HEK293 (cell line): Measurements from ENCODE around the gene ZGPAT.
A peak's percentile ranks its signal among the peaks of the same experiment; 100 is the strongest.

Experiments
- CTCF ChIA-PET: fragments of 350-600 bp; formaldehyde crosslinking; extraction: SDS; loops from one replicate; lab custom pipeline; 2021; ENCODE audit warnings: antibody characterized with exemption; lab: Yijun Ruan, JAX
- POLR2A ChIA-PET: fragments of 300-600 bp; formaldehyde crosslinking; extraction: SDS; loops from one replicate; lab custom pipeline; 2020; ENCODE audit warnings: antibody characterized with exemption, inconsistent platforms; lab: Yijun Ruan, JAX
- H3K27ac ChIP-seq: fragments of 200-500 bp; sonication (Bioruptor generic); 2 replicates; pipeline ENCODE4 v1.5.1; 2014; ENCODE audit warnings: low read depth, low read length, control low read depth, inconsistent platforms; ENCODE audit errors: extremely low read depth
- H3K36me3 ChIP-seq, 2 experiments: fragments of 200-500 bp in 1 of 2; sonication (Bioruptor generic) in 1 of 2; 1 replicate in 1 of 2; 2 replicates in 1 of 2; pipeline ENCODE4 v1.5.1; 2014 to 2017; ENCODE audit warnings: inconsistent platforms in 2 of 2, low read length in 2 of 2; ENCODE audit not compliant: control insufficient read depth in 2 of 2, insufficient read depth in 1 of 2
- H3K4me1 ChIP-seq: fragments of 200-500 bp; sonication (Bioruptor generic); 2 replicates; pipeline ENCODE4 v1.5.1; 2014; ENCODE audit warnings: mild to moderate bottlenecking, low read length, inconsistent platforms; ENCODE audit not compliant: control insufficient read depth, insufficient read depth
- H3K4me3 ChIP-seq: 2 replicates; pipeline ENCODE4 v1.5.1; 2011; ENCODE audit warnings: low read depth, mild to moderate bottlenecking, control low read depth, low read length, moderate library complexity
- H3K9me3 ChIP-seq: fragments of 200-500 bp; sonication (Bioruptor generic); 2 replicates; pipeline ENCODE4 v1.5.1; 2014; ENCODE audit warnings: low read depth, low read length, inconsistent platforms; ENCODE audit not compliant: control insufficient read depth, insufficient read depth
- EGR2 ChIP-seq: fragments of 450-650 bp; formaldehyde crosslinking; IDR thresholded peaks from 2 replicates; pipeline ENCODE4 v1.5.1; 2016; ENCODE audit warnings: low read depth, missing biosample characterization, missing genetic modification characterization
- GLIS1 ChIP-seq: fragments of 450-650 bp; formaldehyde crosslinking; IDR thresholded peaks from 2 replicates; pipeline ENCODE4 v1.5.1; 2016; ENCODE audit warnings: missing biosample characterization, missing genetic modification characterization
- GLIS2 ChIP-seq: fragments of 450-650 bp; formaldehyde crosslinking; IDR thresholded peaks from 2 replicates; pipeline ENCODE4 v1.5.1; 2016; ENCODE audit warnings: missing biosample characterization, missing genetic modification characterization
- HIC1 ChIP-seq: fragments of 450-650 bp; formaldehyde crosslinking; IDR thresholded peaks from 2 replicates; pipeline ENCODE4 v1.5.1; 2016; ENCODE audit warnings: missing biosample characterization, missing genetic modification characterization
- INSM2 ChIP-seq: fragments of 450-650 bp; formaldehyde crosslinking; IDR thresholded peaks from 2 replicates; pipeline ENCODE4 v1.5.1; 2016; ENCODE audit warnings: missing biosample characterization, missing genetic modification characterization
- KLF1 ChIP-seq: fragments of 450-650 bp; formaldehyde crosslinking; IDR thresholded peaks from 2 replicates; pipeline ENCODE4 v1.5.1; 2016; ENCODE audit warnings: missing biosample characterization, missing genetic modification characterization
- MEIS1 ChIP-seq: sonication (generic); formaldehyde crosslinking; IDR thresholded peaks from 2 replicates; pipeline ENCODE4 v1.8.1; 2022; ENCODE audit warnings: missing genetic modification reagents, mild to moderate bottlenecking, borderline replicate concordance
- OSR2 ChIP-seq: fragments of 450-650 bp; formaldehyde crosslinking; IDR thresholded peaks from 2 replicates; pipeline ENCODE4 v1.5.1; 2016; ENCODE audit warnings: missing biosample characterization, missing genetic modification characterization
- SP2 ChIP-seq: fragments of 450-650 bp; formaldehyde crosslinking; IDR thresholded peaks from 2 replicates; pipeline ENCODE4 v1.5.1; 2016; ENCODE audit warnings: missing biosample characterization, missing genetic modification characterization
- YY2 ChIP-seq: fragments of 450-650 bp; formaldehyde crosslinking; IDR thresholded peaks from 2 replicates; pipeline ENCODE4 v1.5.1; 2016; ENCODE audit warnings: missing biosample characterization, missing genetic modification characterization
- ZBTB7A ChIP-seq: fragments of 450-650 bp; formaldehyde crosslinking; IDR thresholded peaks from 2 replicates; pipeline ENCODE4 v1.5.1; 2016; ENCODE audit warnings: low read depth, missing biosample characterization, missing genetic modification characterization
- ZIC2 ChIP-seq: fragments of 450-650 bp; formaldehyde crosslinking; IDR thresholded peaks from 2 replicates; pipeline ENCODE4 v1.5.1; 2016; ENCODE audit warnings: missing biosample characterization, missing genetic modification characterization
- ZNF169 ChIP-seq: fragments of 450-650 bp; formaldehyde crosslinking; IDR thresholded peaks from 2 replicates; pipeline ENCODE4 v1.5.1; 2016; ENCODE audit warnings: missing biosample characterization, missing genetic modification characterization
- ZNF214 ChIP-seq: fragments of 450-650 bp; formaldehyde crosslinking; IDR thresholded peaks from 2 replicates; pipeline ENCODE4 v1.5.1; 2017; ENCODE audit warnings: missing biosample characterization, mild to moderate bottlenecking, missing genetic modification characterization, borderline replicate concordance
- ZNF433 ChIP-seq: fragments of 450-650 bp; formaldehyde crosslinking; IDR thresholded peaks from 2 replicates; pipeline ENCODE4 v1.5.1; 2016; ENCODE audit warnings: missing biosample characterization, missing genetic modification characterization, low read depth
- ZNF473 ChIP-seq: fragments of 450-650 bp; formaldehyde crosslinking; IDR thresholded peaks from 2 replicates; pipeline ENCODE4 v1.5.1; 2017; ENCODE audit warnings: missing biosample characterization, missing genetic modification characterization
- ZNF530 ChIP-seq: fragments of 450-650 bp; formaldehyde crosslinking; IDR thresholded peaks from 2 replicates; pipeline ENCODE4 v1.5.1; 2016; ENCODE audit warnings: low read depth, missing biosample characterization, missing genetic modification characterization
- ZNF654 ChIP-seq: fragments of 450-650 bp; formaldehyde crosslinking; IDR thresholded peaks from 2 replicates; pipeline ENCODE4 v1.5.1; 2016; ENCODE audit warnings: low read depth, missing biosample characterization, missing genetic modification characterization
- ZNF660 ChIP-seq: fragments of 450-650 bp; IDR thresholded peaks from 2 replicates; pipeline ENCODE4 v1.5.1; 2018; ENCODE audit warnings: missing biosample characterization, mild to moderate bottlenecking, missing genetic modification characterization
- ZNF76 ChIP-seq: fragments of 450-650 bp; formaldehyde crosslinking; IDR thresholded peaks from 2 replicates; pipeline ENCODE4; 2016; ENCODE audit warnings: low read depth, missing biosample characterization, missing genetic modification characterization, borderline replicate concordance

The ZGPAT gene

GRCh38 chr20:63746751-63747315 is 39.0 kb downstream of the ZGPAT start:
- no peak for TF ChIP-seq INSM2
- no peak for TF ChIP-seq MEIS1 (CRISPR knock-in tag)
- no peak for TF ChIP-seq OSR2
- no peak for TF ChIP-seq EGR2
- TF ChIP-seq ZNF530 (tag by site-specific recombination), result no peak
- TF ChIP-seq YY2 (tag by site-specific recombination), result no peak
- TF ChIP-seq ZNF433 (tag by site-specific recombination), result no peak
- TF ChIP-seq ZNF654 (tag by site-specific recombination), result no peak
- no peak for TF ChIP-seq ZNF473 (tag by site-specific recombination)
- no peak for TF ChIP-seq SP2 (tag by site-specific recombination)
- CTCF ChIA-PET, result no interaction called here

GRCh38 chr20:63747622-63748069 is 39.8 kb downstream of the ZGPAT start:
- POLR2A ChIA-PET, result no interaction called here
- Histone ChIP-seq H3K9me3 (no peaks in the 10 kb centered on the region), H3K4me3 (no peak overlapping the region), H3K4me1 (no peaks in the 10 kb centered on the region), H3K36me3 (peaks cover 4 to 11% of the 10 kb centered on the region in 2 experiments; a peak in 1 of 3 replicates), H3K27ac (no peak overlapping the region)
- 0 out of 2 replicates have a peak, but pooled peaks have one; percentile 30 for TF ChIP-seq ZBTB7A (tag by site-specific recombination)
- peak; percentile 64 for TF ChIP-seq GLIS1 (tag by site-specific recombination)
- TF ChIP-seq ZNF660, result no peak
- peak; percentile 40; the same call in 1 of the 2 replicates for TF ChIP-seq GLIS2
- no peak for TF ChIP-seq KLF1 (tag by site-specific recombination)
- no peak for TF ChIP-seq ZNF76 (tag by site-specific recombination)
- no peak for TF ChIP-seq ZNF169 (tag by site-specific recombination)
- no peak for TF ChIP-seq ZNF214 (tag by site-specific recombination)
- TF ChIP-seq HIC1, result peak; percentile 13; the same call in 1 of the 2 replicates
- peak; percentile 11; the same call in 1 of the 2 replicates for TF ChIP-seq ZIC2 (tag by site-specific recombination)
- CTCF ChIA-PET, result interaction anchor here (0.5 kb wide), 1 partner anchor 282 kb away, joined by 3 read pairs; no protein-coding TSS in a partner anchor

More at GRCh38 chr20:63746751-63747315, 39.0 kb downstream of the ZGPAT start:
- H3K9me3 ChIP-seq, result no peaks in the 10 kb centered on the region
- H3K36me3 ChIP-seq, result peaks cover 4 to 20% of the 10 kb centered on the region in 2 experiments; a peak in 1 of 3 replicates
- H3K27ac ChIP-seq, result no peak overlapping the region
- no peak overlapping the region for H3K4me3 ChIP-seq
- POLR2A ChIA-PET, result interaction anchor here (0.6 kb wide), 1 partner anchor 96 kb away, joined by 5 read pairs; no protein-coding TSS in a partner anchor
- H3K4me1 ChIP-seq, result no peaks in the 10 kb centered on the region
